Ecto neural progenitor cell (in vitro differentiated cells): ENCODE data around the gene CREB3L2.

Experiments used
- DNase-seq: peaks from one replicate; pipeline ENCODE4 v3.0.0-alpha.2; 2018; ENCODE audit warnings: low spot score

The CREB3L2 gene

DNA sequence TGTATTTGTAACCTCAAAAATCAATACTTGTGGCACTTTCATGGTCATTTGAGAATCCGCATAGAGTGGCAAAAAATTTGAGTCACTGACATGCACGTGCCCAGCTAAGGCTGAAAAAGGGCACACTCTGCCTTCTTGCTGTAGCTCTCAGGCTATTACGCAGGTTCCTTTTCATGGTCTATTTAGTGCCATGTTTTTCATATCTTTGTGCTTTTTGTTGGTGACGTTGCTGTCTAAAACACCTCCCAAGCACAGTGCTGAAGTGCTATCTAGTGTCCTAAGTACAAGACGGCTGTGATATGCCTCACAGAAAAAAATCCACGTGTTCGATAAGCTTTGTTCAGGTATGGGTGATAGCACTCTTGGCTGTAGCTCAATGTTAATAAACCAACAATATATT lies 50.9 kb downstream of the CREB3L2 start:
- DNase-seq = no peak

DNA sequence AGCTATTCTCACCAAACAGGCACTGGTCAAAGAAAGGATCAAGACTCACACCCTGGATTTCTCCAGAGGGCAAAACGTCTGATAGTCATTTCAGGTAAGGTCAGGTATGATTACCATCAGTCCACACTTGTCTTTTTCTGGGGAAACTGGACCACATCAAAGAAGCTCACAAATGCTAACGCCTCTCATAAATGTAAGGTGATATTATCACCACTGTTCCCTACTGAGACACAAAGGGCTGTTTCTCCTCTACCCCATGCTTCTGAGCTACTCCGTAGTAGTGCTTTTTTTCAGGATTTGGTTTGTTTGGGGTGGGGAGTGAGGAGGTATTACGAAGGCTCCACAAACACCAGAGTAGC lies 51.6 kb downstream of the CREB3L2 start:
- DNase-seq = no peak

DNA sequence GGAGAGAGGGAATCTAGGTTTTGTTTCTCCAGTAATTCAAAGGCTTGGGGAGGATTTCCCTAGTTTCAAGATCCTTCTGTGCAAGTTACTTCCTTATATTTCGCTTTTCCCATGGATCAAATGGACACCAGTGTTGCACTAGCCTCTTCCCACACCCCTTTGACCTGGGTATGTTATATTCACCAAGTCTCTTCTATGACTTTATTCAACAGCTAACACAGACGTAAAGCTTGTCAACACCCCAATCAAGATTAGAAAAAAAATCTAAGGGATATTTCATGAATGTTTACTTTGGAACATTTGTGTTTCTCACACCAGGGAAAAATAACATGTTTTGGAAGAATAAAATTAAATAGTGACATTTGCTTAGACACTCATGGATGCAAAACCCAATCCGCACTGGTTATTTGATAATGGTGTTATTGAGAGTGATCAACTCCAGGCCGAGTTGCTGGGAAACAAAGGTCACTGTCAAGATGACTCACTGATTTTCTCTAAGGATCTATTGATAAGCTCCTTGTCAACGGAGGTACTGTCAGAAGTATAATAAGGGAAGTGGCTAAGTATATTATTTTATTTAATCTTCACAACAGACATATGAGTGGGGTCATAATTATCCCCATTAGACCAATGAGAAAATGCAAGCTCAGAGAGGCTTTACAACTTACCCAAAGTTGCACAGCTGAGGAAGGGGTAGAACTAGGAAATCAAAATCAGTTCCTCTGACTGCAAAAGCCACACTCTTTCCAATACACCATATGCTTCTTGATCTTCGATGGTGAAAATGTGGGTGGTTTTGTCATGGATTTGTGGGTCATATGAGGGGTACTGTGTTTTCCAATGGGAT lies 52.2 kb downstream of the CREB3L2 start:
- DNase-seq = no peak

DNA sequence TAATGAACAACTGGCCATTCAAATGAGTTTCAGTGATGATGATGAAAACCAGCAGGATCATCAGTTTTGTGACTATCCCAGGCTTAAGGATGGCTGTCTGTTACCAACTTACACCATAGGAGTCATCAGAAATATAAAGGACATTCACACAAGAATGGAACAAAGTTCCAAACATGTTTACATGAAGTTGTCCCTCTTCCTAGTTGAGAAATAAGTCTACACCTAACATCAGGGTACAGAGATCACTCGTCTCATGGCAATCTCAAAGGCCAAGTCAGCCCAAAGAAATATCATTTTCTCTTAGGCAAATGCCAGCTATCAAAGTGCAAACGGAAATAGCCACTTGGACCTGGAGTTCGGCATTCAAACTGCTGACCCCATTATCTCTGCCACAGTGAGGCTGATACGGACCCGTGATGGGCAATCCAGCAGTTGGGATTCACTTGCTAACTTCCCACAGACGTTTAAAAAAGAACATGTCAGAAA lies 53.0 kb downstream of the CREB3L2 start:
- DNase-seq = no peak

DNA sequence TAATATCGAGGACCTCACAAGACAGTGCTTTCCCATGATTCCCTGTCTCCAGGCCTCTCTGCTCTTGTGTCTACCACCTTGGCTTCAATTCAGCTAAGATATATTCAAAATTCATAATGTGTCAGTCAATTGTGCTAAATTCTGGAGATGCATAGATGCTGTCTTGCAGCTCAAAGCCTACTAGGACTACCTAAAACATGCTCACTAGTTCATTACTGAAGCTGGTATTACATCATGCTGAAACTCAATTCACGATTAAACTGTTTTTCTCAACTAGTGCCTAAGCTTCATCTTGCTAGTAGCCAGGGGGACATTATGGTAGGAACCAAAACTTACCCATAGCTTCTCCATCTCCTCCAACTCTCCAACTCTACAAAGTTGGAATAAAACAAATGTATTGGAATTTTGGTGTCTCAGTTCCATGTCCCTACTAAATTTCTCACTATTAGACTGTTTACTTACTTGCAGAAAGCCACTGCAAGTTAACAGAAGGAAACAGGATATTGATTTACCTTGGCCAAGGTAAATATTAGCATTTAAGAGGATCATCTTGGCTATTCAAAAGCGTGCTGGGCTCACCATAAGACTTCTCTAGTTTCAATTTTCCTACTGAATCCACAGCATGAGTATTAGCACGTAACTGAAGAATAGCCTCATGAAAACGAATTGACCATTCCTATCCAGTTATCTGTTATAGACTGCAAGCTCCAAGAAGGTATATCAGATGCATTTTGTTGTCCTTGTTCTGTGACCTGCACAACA lies 53.6 kb downstream of the CREB3L2 start:
- DNase-seq = no peak

DNA sequence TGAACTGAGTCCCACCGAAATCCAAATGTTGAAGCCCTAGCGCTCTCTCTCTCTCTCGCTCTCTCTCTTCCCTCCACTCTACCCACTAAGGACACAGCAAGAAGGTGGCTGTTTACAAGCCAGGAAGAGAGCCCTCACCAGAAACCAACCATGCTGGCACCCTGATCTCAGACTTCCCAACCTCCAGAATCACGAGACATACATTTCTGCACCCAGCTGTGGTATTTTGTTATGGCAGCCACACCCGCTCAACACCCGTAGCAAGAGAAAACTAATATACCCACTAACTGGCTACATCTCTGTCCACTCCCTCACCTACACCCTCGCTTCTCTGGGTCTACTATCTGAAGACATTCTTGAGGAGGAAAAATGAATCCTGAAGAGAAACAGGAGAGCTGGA lies 54.8 kb downstream of the CREB3L2 start:
- no peak for DNase-seq

DNA sequence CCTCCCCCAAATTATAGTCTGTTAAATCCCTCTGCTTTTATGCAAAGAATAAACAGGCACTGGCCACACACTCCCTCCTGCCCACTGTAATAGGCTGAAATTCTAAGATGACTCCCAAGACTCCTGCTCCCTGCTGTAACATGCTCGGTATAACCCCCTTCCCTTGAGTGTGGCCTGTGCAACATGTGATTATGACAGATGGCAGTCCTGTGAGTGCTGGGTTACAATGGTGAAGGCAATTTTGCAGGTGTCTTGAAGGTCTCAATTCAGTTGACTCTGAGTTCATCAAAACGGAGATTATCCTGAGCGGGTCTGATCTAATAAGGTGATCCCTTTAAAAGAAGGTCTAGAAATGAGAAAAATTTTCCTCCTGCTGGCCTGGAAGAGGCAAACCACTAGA lies 55.9 kb downstream of the CREB3L2 start:
- no peak for DNase-seq

DNA sequence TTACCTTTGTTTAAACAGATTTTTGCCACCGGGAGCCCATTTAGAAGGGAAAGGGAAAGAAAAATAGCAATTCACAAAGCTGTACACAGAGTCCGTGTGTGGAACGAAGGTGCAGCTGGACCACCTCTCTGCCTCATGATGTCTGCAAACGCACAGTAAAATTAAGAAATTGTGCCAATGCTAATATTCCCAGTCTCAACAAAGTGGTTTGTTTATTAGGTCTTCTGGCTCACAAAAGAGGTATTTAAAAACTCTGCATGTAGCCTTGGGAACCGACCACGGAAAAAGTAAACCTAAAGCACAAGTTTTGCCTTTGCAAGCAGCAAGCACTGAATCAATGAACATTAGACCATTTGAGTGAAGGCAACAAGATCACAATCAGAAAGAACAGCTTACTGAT lies 57.7 kb downstream of the CREB3L2 start:
- no peak for DNase-seq

DNA sequence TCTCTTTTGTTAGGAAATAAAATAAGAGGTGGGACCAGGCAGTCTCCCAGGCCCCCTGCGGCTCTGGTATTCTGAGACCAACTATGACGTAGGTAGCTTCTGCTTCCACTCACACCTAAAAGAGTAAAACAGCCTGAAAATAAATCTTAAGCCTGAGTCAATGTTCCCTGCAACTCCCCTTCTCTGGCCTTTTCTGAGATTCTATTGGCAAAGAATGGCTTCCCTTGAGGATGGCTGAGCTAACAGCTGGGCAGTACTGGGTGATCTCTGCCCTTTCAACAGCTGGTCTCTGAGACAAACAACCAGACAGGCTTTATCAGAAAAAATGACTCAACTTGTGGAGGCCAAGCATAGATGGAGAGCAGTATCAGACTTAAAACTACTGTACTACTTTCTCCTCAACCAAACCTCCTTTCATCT lies 58.7 kb downstream of the CREB3L2 start:
- no peak for DNase-seq

DNA sequence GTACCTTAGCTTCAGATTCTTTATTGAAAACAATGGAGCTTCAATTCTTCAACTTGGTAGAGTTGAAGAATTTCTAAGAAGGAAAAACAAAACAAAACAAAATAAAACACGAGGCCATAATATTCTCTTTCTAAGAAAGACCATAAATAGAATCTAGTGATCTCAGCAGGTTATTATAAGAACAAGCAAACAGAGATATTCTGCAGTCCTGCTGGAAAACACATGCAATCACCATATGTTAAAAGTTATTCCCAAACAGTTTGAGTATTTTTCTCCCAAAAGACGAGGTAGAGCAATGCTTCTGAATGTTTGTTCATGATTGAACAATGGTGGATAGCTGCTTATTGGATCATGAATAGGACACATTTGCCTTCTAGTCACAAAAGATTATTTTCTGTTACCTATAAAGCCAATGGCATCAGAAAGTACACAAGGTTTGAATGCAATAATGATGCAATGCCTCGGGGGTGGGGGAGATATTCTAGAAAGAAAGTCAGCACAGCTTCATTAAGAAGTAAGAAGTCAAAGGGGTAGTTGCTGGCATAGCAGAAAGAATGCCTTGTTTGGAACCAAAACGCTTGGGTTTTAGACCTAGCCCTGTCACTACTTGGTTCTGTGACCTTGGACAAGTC lies 59.3 kb downstream of the CREB3L2 start:
- DNase-seq = no peak

DNA sequence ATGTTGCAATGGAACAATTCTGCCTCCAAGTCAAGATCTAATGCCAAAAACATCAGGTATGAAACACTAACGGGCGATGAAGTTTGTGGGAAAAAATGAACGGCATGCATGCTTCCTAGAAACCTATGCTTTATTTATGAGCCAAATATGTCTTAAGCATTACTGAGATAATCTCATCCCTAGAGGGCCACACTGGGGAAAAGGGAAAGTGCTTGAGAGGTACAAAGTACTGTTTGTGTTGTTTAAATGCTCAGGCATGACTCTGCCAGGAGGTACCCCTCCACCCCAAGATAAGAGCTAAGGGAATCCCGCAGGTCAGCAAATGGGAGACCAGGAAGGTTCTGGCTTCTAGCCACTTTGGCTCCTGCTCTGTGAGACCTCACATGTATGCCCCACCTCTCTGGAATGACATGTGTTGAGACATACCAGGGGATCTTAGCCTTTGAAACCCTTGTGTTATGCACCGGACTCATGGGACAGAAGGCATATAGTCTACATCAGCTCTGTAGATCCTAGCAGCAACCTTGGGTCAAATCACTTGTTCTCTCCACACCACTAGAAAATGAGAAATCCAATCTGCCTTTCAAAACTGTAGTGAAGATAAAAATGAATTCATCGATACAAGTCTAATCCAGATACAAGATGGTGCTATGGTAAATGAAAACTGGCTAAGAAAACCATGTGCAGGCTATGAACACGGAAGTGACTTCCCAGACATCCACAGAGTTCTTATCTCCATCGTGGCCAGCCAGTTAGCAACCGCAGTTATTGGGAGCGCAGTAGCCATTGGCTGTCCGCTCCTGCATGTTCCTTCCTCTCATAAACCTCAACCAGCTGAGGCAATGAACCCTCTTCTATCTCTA lies 61.0 kb downstream of the CREB3L2 start:
- DNase-seq = no peak

DNA sequence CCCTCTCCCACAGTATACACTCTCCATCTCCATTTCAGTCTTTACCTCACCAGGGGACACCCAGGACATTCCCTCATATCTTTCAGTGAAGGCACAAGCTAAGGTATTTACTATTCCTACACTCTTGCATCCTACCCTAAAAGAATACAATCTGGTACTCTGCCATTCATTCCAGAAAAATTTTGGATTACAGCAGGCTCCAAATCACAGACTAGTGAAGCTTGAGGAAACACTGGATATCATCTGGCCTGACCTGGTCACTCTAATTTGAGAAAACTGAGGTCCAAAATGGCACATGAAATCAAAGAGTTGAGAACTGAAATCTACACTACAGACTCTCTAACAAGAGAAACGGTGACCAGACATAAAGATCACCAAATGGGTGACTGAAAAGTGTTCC lies 61.7 kb downstream of the CREB3L2 start:
- DNase-seq = no peak

DNA sequence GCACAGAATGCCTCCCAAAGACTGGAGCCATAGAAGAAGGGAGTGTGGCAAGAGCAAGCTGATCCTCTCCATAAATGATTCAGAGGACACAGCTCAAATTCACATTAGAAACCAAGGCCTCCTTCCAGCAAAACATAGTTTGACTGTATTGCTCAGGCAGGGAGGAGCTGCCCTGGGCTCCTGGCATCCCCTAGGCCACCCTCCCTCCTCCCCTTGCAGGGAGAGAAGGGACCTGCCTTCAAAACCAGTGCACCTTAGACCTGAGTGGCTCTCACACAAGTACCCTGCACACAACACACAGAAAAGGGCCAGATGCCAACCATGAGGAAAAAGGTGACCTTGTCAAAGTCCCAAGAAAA lies 64.7 kb downstream of the CREB3L2 start:
- DNase-seq = no peak

DNA sequence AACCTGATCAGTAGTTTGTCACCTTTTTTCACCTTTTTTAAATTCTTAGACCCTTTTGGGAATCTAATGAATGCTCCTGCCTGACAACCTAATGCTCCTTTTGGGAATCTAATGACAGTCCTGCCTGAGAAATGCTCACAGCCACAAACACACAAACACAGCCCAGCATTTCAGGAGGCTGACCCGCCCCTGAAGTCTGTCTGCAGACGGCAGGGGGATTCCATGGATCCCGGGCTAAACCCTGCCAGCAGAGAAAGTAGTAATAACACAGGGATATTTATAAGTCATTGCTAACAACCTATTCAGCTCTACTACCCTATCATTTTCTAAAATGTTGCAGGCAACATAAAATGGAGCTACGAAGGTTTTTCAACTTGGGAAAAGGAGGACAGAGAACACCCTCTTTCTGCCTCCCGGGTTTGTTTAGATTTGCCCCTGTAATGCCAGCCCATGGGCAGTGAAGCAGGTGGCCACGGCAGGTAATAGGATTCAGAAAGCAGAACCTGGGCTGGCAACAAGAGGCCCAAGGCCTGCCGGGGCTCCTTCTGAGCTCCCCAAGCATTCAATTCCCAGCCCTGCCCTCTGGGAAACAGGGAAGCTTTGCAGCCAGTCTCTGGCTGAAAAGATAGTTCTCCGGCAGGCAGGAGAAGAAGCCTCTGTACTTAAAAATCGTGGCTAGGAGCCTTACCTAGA lies 65.2 kb downstream of the CREB3L2 start:
- DNase-seq = no peak

DNA sequence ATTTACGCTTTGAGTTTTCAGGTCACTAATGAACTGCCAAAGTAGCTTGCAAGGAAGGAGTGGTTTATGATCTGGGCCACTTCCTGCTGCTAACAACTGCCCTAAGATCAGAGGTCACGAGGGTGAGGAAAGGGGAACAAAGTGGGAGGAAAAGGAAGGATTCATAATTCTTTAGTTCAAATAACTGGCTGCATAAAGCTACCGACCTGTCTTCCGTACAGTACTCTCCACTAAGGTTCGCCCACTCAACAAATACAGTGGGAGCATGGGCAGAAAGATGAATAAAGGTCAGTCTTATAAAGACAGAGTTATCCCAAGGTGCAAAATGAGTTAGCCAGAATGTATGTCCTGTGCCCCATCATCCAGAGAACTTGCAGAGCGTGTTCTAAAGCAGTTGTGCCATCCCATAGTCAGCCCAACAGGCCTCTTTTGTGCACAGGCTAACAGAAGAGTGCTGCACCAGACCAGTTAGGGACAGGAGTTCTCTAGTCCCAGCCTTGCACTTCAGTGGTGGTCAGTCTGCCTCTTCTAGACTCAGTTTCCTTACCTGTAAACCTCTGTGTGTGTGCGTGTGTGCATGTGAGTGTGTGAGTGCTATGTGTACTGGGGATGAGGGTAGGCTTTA lies 65.9 kb downstream of the CREB3L2 start:
- no peak for DNase-seq

DNA sequence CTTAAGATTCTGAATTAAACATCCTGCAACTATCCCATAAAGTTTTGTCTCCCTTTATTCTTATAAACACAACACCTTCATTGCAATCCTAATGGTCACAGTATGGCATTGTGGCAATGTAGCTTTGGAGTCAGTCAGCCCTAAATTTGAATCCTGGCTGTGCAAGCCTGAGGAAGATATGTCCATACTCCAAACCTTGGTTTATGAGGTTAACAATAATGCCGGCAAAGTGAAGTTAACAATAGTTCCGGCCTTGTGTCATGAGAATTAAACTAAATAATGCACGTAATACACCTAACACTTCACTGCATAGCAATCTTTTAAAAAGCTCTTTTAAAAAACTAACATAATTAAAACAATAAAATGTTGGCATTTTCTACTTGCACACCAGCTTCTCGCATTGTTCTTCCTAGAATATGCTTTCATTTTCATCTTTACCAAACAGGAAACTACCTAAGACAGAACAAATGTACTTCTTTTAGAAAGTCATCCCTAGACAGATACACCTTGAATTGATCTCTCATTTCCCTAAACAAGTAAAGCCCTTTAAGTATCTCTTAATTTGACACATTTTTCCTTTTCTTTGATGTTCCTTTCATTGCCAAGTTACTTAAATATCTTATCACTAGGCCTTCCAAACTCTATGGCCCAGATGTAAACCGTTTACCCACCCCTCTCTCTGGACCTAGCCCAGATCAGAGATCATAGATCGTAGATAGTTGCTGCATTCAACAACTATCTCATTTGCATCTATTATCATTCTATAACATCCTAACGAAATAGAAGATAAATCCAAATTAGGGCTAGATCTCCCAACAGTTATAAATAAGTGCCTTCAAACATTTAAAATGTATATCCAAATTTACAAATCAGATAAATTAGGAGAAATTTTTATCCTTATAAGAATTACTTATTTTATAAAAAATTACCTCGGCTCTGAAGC lies 66.7 kb downstream of the CREB3L2 start:
- DNase-seq = no peak

DNA sequence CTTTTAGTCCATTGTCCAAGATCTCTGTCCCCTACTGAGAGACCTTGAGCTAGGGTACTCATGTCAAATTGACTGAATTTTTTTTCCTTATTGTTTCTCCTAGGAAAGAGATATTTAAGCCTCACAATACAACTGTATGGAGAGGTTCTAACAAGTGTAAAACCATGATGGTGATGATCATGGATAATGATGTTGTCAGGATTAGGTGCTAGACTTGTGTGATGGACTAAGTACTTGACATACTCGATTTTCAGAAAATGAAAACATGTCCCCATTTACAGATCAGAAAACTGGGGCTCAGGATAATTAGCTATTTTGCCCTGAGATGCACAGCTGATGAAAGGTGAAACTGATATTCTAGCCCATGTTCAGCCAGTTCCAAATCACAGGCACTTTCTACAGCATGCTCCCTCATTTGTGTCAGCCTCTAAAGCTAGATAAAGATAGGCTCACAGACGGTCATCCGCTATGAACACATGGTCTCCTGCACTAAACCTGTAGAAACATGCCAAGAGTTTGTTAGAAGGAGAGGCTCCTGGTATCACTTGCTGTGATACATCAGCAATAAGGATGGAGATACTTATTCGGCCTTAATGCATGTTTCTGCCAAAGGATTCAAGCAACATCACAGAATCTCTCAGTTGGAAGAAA lies 67.6 kb downstream of the CREB3L2 start:
- no peak for DNase-seq

DNA sequence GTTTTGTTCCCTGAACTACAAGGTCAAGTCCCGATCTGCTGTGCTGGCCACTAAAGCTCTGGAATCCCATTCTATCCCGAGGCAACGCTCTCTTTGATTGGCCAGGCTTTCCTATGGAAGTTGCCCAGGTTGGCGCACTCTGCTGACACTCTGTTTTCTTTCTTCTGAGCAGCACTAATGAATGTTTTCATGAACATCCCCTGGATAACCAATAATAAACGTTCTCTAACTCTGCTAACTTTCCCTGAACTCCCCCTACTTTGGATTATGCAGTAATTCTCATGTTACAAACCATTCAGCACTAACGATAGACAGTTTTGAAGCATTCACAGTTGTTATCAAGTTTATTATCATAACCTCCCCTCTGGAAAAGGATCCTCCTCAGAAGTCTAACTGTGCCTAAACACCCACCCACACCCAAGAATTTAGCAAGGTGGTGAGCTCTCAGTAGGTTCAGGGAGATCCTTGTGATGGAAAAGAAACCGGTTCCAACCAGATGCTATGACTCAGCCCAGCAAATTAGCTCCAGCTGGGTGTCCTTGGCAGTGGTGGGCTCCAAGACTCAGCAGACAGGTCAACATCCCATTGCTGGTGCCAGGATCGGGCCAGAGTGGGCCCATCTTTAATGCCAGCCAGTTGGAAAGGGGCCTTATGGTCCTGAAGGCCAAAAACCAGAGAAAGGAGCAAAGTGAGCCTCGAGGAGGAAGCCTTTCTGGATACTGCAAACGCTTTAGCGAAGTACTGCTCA lies 68.4 kb downstream of the CREB3L2 start:
- DNase-seq = no peak

DNA sequence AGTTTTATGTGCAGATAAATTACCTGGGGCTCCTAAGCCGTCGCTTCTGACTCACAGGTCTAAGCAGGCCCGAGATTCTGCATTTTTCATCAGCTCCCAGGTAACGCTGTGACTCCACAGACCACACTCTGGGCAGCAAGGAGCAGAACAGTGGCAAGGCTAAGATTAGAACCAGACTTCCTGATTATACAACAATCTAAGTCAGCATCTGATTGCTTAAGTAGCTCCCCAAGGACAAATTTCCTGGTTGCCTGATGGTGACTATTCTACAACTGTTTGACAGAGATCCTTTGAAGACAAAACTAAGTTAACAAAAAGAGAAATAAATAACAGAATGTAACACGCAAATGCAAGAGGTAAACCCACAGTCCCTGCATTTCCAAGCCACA lies 69.0 kb downstream of the CREB3L2 start:
- DNase-seq = no peak
